Fibroblast of the conjunctiva (primary cell): ENCODE results near the gene PEMT.
A peak's percentile ranks its signal among the peaks of the same experiment; 100 is the strongest.

Source experiments
- DNase-seq: peaks from one replicate; pipeline ENCODE4 v3.0.0-alpha.2; 2010; ENCODE audit warnings: low read depth

The PEMT gene

GRCh38 chr17:17514993-17515933 is 76.2 kb downstream of the PEMT start:
- DNase-seq, result no peak

GRCh38 chr17:17514361-17514992 is 77.0 kb downstream of the PEMT start:
- no peak for DNase-seq

- DNase-seq, result no peak
Observed at GRCh38 chr17:17513626-17514025, 77.9 kb downstream of the PEMT start.

- DNase-seq, result no peak
Observed at GRCh38 chr17:17512866-17513265, 78.6 kb downstream of the PEMT start.

GRCh38 chr17:17511881-17512858 is 79.3 kb downstream of the PEMT start:
- peak; percentile 46 for DNase-seq

GRCh38 chr17:17511293-17511741 is 80.2 kb downstream of the PEMT start:
- DNase-seq, result no peak

- DNase-seq, result no peak
Observed at GRCh38 chr17:17510456-17511292, 80.8 kb downstream of the PEMT start.

- DNase-seq, result no peak
Observed at GRCh38 chr17:17509601-17510425, 81.7 kb downstream of the PEMT start.

GRCh38 chr17:17508646-17509591 is 82.6 kb downstream of the PEMT start:
- DNase-seq, result no peak

GRCh38 chr17:17508019-17508535 is 83.4 kb downstream of the PEMT start:
- DNase-seq, result no peak

GRCh38 chr17:17507465-17508011 is 84.0 kb downstream of the PEMT start:
- no peak for DNase-seq

GRCh38 chr17:17506893-17507464 is 84.5 kb downstream of the PEMT start:
- DNase-seq, result no peak

GRCh38 chr17:17506181-17506741 is 85.2 kb downstream of the PEMT start:
- DNase-seq, result no peak

- no peak for DNase-seq
Observed at GRCh38 chr17:17505610-17506171, 85.8 kb downstream of the PEMT start.

GRCh38 chr17:17505151-17505550 is 86.4 kb downstream of the PEMT start:
- DNase-seq, result no peak

- DNase-seq, result no peak
Observed at GRCh38 chr17:17504341-17505140, 87.0 kb downstream of the PEMT start.
